NCI-H1930 (cell line): ENCODE results near the gene ST3GAL3.
"Not testable (repeated sequence)": the region's sequence is repeated elsewhere in the genome, so short reads cannot be mapped to it uniquely, and the experiment has no call there.

Source experiments
- DNase-seq, 2 experiments: peaks; one replicate each; lab custom pipeline; 2025; lab: John Stamatoyannopoulos, UW

ST3GAL3 gene

DNA sequence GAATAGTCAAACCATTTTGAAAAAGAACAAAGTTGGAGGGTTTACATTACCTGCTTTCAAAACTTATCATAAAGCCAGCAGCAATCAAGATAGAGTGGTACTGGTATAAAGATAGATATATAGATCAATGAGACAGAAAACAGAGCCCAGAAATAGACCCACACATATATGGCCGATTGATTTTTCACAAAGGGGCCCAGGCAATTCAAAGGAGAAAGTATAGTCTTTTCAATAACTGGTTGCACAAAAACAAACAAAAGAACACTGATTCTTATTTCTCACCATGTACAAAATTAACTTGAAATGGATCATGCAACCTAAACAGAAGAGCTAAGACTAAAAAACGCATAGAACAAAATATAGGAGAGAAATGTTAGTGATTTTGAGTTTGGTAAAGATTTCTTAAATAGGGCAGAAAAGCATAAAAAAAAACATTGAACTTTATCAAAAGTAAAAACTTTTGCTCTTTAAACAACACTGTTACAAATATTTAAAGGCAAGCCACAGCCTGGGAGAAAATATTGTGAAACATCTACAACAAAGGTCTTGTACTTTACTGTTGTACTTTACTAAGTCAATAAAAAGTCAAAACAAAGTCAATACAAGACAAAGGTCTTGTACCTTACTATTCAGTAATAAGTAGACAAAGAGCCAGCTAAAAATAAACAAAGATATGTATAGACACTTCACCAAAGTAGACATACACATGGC, 50.2 kb downstream of the ST3GAL3 start:
- no peak for DNase-seq

DNA sequence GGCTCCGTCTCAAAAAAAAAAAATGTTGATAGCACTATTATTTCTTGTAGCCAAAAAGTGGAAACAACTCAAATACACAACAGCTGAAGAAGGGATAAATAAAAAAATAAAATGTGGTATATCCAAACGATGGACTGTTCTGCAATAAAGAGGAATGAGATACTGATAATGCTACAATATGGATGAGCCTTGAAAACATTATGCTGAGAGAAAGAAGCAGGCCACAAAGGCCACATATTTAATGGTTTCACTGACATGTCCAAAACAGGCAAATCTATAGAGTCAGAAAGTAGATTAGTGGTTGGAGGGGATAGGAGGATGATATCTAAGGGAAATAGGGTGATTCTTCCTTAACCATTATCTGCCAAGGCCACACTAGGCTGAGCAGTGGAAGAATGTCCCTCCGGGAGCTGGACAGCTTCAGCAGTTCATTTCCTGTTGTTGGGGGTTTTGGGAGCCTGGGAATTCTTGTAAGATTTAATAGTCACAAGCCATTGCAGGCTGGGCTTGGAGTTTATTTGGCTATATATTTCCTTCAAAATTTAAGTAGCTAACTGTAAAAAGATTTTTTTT, 53.5 kb downstream of the ST3GAL3 start:
- DNase-seq = no peak

DNA sequence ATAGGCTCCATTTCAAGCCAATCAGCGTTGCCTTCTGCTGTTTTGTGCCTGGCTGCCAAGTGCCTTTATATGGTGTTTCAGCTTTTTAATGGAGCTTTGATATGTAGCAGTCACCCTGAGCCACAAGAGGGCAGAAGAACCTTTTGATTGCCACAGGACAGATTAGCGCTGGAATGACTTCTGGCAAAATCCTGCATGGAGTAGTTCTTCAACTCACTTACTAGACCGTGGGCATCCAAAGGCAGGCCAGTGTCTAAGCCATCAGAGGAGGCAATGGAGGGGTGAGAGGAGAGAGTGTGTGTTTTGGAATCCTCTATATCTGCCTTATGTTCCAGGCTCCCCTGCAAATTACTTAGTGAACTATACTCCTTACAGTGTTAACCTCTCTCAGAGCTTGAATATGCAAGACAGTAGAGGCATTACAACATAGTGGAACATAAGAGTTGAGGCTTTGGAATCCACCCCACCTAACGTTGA, 56.2 kb downstream of the ST3GAL3 start:
- DNase-seq = peak; percentile 27 to 61

DNA sequence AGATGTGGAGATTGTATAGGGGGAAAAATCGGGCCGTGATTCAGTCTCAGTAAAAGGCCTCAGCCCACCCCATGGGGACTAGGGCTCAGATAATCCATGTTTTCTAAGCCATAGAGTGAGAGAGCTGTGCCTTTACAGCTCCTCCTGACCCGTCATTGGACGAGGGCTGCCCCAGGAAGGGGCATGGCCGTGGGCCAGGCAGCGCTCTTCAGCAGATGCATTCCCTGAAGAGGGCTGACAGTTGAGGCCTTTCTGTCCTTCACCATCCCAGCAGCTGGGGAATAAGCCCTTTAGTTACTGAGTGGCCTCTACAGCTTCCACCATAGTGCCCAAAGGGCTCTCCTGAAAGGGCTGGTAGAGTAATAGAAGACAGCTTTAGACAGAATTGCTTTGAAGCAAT, 57.2 kb downstream of the ST3GAL3 start:
- no peak for DNase-seq

DNA sequence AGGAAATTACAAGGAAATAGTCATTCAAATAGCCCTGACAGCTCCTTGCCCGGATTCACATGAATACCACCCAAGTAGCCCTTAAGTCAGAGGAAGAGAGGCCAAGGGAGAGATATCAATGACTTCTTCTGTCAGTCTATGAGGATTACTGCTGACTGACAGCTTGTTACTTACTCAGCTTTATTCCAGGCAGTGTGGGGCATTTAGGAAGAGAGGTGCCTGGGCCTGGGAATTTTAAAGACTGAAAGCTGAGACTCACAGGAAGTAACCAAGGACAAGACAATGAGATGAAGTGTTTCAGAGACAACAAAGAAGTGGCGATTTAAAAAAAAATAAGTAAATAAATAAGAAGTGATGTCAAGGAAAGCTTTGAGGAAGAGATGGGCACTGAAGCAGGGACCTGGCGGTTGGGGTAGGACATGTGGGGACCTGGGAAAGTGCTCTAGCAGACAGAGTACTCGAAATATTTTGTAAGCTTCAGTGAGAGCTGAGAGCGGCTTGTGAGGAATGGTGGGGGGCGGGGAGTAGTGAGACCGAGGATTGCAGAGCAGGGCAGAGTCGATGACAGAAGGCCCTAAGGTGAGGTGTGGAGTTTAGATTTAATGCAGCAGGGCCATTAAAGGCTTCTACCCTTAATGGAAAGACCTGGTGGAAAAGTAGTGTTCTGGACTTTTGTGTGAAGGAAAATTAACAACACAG, 58.9 kb downstream of the ST3GAL3 start:
- no peak for DNase-seq

DNA sequence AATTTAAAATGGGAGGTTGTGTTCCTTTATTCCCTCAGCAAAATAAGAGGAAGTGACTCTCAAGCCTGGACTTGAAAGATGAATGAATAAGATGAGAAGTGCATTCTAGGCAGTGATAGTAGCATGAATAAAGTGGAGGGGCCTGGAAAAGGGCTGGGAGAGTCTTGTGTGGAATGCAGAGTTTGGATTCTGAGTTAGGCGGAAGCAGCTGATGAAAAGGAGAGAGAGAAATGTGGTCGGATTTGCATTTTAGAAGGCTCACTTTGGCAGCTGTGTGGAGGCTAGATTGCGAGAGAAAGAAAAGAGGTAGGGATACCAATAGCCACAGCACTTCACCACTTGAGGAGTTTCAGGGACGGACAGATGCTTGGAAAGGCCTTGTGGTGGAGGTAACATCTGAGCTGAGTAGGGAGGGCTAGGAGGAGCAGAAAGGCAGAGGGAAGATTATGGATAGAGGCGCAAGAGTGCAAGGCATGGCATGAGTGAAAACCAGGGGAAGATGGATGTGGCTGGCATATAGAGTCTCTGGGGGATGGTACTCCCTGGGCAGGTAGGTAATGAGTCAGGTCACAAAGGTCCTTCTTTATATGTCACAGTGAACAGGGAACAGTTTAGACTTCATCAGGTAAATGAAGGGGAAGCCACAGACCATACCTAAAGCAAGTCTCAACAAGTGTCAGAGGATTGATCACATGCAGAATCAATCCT, 59.6 kb downstream of the ST3GAL3 start:
- no peak for DNase-seq

DNA sequence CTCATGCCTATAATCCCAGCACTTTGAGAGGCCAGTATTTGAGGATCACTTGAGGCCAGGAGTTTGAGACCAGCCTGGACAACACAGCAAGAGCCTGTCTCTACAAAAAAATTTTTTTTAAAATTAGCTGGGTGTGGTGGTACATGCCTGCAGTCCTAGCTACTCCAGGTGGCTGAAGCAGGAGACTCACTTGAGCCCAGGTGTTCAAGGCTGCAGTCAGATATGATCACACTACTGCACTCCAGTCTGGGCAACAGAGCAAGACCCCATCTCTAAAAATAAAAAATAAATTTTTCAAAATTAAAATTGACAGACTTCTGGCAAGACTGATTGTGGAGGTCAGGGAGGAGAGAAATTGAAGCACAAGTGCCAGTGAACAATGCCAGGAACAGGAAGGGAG, 60.8 kb downstream of the ST3GAL3 start:
- no peak for DNase-seq

DNA sequence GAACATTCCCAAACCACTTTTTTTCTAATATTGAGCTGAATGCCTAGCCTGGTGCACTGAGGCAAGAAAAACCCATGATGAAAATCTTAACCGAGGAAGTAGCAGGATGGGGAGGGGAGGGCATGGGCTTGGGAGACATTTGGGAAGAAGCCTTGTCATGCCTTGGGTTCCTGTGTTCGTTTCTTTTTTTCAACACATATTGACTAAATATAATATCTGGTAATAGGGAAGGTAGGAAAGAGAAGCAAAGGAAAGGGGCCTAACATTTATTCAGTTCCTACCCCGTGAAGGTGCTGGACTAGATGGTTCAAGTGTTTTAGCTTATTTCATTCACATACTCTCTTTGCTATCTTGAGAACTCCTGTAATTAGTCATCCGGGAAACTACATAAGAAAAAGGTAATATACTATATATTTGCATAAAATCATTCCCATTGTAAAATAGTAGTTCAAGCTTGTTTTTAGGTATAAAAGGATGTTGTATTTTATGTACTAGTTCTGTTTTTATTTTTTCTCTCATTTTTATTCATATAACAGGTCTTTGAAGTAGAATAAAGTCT, 62.1 kb downstream of the ST3GAL3 start:
- DNase-seq = no peak

DNA sequence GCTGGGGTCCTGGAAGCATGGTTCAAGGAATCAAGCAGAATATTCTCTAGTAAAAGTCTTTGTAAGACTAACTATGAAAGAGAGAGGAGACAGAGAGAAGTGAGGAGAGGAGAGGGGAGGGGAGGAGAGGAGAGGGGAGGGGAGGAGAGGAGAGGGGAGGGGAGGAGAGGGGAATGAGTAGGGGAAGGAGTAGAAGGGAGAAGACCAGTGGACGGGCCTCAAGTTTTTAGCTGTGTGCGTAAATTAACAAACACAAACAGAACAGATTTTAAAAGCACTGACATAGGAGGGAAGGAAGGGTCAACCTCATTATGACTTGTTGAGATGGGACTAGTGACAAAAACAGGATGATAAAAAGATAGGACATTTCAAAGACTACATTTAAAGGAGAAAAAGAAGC, 62.8 kb downstream of the ST3GAL3 start:
- DNase-seq = no peak

DNA sequence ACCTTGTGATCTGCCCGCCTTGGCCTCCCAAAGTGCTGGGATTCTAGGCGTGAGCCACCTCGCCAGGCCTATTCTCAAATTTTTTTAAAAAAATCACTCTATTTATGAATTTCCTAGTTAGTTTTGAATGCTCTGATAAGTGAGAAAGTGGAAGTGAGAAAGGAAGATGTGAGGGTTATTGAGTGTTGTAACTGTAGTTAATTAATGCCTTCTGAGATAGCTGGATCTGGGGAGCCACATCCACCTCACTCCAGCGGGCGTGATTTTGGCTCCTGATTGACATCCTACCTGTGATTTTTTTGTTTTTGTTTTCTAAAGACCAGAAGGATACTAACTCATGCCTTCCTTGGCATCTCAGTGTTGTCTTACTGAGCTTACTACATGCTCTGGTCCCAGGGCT, 65.6 kb downstream of the ST3GAL3 start:
- no peak for DNase-seq

DNA sequence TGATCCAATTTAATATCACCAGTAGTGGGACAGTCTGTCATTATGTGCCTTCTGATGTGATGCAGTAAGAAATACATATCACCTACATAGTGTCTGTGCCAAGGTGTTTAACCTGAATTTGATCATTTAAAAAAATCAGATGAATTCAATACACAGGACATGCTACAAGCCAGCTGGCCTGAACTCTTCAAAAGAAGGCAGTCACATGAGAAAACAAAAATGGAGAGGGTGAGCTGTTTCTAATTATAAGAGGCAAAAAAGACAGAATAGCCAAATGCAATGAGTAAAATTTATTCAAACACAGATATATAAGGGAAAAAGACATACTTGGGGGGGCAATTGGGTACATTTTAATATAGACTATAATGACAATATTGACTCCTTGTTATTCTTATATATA, 66.5 kb downstream of the ST3GAL3 start:
- no peak for DNase-seq

DNA sequence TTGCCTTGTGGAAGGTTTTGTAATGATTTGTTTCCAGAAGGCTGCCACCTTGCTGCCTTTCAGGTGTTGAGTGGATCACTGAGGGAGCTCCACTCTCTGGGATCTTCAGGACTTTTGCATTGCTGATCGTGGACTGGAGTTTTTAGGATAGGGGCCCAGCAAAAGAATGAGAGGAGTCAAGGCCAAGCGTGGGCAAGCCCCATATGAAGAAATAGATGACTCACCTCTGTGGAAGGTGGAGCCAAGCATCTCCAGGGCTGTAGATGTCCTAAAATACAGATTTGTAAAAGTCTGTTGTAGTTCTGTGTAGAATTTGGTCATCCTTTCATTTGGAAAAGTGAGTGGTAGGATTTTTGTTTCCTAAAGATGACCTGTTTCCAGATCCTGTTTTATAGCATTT, 67.0 kb downstream of the ST3GAL3 start:
- no peak for DNase-seq

DNA sequence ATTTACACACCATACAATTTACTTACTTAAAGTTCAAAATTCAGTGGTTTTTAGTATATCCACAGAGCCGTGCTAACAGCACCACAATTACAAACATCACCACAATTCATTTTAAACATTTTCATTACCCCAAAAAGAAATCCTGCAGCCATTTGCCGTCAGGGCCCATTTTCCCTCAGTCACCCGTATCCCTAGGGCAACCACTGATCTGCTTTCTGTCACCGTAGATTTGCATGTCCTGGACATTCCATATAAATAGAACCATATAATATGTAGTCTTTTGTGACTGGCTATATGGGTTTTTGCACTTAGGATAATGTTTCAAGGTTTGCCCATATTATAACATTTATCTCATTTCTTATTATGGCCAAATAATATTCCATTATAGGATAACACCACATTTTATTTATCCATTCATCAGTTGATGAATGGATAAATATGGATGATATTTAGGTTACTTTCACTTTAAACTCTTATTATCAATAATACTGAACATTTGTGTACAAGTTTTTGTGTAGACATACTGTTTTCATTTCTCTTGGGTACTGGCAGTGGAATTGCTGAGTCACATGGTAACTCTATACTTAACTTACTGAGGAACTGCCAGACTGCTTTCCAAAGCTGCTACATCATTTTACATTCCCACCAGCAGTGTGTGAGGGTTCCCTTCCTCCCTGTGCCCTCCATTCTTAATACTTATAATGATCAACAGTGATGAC, 68.9 kb downstream of the ST3GAL3 start:
- no peak for DNase-seq

DNA sequence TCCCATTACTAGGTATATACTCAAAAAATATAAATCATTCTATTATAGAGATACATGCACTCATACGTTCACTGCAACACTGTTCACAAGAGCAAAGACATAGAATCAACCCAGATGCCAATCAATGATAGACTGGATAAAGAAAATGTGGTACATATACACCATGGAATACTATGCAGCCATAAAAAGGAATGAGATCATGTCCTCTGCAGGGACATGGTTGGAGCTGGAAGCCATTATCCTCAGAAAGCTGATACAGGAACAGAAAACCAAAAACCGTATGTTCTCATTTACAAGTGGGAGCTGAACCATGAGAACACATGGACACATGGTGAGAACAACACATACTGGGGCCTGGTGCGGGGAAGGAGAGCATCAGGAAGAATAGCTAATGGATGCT, 70.6 kb downstream of the ST3GAL3 start:
- not testable (repeated sequence) for DNase-seq

DNA sequence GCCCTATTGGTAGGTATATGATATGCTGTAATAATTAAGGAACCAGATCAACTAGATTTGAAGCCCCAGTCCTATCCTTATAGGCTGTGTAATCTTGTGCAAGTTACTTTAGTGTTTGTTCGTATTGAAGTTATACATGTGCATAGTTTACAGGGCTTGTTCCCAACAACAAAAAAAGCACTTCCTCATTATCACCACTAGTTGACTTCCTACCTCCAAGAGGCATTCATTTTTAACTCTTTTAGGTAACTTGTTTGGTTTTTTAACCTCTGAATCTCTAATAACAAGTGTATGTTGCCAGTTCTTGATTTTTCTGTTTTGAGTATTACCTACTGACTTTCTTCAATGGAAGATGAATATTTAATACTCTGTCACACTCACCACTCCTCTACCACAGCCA, 71.9 kb downstream of the ST3GAL3 start:
- DNase-seq = no peak

DNA sequence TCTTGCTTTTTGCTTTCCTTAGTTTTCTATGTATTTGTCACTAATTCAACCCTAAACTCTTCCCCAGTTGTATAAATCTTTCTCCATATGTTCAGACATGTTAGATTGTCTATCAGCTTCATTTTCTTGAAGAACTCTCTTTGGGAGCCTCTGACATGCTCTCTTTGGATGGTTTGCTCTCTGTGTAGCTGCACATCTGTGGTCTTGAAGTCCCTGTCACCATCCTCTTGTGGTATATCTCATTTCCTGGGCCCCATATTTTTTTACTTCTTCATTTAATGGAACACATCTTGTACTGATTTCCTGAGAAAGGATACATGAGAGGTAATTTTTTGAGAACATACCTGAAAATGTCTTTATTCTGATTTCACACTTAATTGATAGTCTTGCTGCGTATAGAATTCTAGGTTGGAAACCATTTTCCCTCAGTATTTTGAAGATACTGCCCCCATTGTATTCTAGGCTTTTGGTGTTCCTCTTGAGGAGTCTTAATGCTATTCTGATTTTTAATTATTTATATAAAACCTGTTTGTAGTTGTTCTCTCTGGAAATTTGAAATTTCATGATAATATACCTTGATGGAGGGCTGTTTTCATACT, 72.6 kb downstream of the ST3GAL3 start:
- DNase-seq = no peak

DNA sequence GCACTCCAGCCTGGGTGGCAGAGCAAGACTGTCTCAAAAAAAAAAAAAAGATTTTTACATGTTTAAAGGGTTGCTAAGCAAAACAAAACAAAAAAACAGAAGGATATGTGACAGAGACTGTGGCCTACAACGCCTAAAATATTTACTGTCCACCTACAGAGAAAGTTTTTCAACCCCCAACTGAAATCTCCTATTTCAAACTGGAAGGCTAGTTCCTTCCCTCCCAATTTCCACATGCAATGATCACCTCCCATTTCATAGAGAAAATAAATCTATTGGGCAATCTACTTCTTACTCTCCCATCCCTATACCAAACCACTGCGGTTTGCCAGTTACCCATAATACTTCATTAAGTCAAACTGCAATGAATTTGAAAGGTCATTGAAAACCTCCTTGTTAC, 74.2 kb downstream of the ST3GAL3 start:
- no peak for DNase-seq

DNA sequence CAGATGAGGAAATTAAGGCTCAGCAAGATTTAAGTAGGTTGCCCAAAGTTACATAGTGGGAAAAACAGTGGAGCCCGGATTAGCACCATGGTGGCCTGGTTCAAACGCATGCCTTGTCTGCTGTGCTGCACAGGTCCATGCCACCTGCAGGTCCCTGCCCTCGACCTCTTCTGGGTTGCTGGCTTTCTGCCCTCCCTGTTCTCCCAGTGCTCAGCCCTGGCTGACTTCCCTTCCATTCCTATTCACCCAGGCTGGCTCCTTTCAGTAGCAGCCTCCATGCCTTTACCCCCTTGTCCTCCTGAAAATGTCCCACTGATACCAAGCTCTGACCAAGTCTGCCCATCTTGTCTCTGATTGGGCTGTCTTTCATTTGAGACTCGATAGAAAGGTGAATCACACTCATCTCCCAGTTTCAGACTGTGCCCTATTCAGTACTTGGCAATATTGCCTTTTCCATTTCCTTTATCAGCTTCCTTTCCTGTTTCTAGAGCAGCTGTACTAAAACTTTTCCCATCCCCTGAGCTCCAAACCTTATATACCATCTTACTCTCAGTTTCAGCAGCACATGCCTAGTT, 75.8 kb downstream of the ST3GAL3 start:
- DNase-seq = no peak

DNA sequence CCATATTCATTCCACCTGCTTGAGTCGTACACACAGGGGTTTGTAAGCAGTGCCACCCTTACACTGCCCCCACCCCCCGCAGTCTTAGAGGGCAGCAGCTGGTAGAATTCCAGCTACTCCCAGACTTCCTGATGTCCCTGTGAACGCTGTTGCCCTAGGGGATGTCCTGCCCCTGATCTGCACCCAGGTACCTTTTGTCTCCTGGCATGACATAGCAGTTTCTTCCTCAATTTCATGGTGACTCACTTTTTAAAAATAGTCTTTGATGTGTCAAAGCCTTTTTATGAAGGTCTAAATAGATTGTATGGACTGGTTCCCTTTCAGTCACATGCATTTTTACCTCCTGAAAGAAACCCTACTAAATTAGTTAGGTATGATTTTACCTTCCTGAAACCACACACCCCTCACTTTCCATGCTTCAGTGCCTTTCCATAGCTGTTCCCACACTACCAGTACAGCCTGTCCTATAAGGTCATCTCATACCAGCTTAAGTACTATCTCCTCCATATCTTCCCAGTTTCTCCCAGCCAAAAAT, 76.4 kb downstream of the ST3GAL3 start:
- DNase-seq = no peak

DNA sequence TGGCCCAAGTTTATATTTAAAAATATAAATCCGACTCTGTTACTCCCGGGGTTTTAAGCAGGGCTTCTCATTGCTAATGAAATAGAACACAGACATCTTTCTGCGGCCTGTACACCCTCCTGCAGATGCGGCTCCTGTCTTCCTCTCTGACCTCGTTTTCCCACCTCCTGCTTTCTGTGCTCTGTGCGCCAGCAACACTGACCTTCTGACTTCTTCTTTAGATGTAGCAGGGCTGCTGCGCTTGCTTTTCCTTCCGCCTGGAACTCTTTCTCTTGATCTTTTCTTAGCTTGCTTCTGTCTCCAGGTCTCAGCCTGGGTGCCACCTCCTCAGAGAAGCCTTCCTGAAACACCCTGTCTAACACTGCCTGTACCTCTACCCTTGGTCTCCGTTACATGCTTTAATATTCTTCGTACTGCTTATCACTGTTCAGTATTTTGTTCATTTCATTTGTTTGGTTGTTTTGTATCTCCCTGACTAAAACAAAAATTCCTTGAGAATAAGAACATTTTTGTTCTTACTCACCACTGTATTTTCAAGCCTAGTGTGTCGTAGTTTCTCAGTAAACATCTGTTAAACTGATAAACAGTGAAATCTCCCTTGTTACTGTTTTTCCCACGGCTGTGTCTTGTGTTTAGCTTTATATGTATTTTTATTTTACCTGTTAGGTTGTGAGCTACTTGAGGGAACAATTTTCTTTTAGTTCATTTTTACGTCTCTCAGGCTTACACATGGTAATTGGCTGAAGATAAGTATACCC, 79.0 kb downstream of the ST3GAL3 start:
- no peak for DNase-seq
